Vagina (tissue), 2 donors: ENCODE measurements around the gene CHST14.

Experiments used
- POLR2AphosphoS5 ChIP-seq, 2 donors: sonication (generic); formaldehyde crosslinking; IDR thresholded peaks; one replicate each; pipeline ENCODE4 v1.9.0; 2017; ENCODE audit warnings: antibody characterized with exemption in 2 of 2, mild to moderate bottlenecking in 2 of 2, low read depth in 1 of 2; ENCODE audit not compliant: insufficient read depth in 1 of 2
- TF ChIP-seq, protein P1 (sequence below), 3 experiments: fragments of 450-650 bp in 2 of 3; fragments of 200-600 bp in 1 of 3; sonication (generic) in 1 of 3; IDR thresholded peaks; one replicate each; pipeline ENCODE4 v1.5.1; 2017 to 2019; ENCODE audit warnings: antibody characterized with exemption in 3 of 3, mild to moderate bottlenecking in 2 of 3, moderate library complexity in 2 of 3

DNA sequence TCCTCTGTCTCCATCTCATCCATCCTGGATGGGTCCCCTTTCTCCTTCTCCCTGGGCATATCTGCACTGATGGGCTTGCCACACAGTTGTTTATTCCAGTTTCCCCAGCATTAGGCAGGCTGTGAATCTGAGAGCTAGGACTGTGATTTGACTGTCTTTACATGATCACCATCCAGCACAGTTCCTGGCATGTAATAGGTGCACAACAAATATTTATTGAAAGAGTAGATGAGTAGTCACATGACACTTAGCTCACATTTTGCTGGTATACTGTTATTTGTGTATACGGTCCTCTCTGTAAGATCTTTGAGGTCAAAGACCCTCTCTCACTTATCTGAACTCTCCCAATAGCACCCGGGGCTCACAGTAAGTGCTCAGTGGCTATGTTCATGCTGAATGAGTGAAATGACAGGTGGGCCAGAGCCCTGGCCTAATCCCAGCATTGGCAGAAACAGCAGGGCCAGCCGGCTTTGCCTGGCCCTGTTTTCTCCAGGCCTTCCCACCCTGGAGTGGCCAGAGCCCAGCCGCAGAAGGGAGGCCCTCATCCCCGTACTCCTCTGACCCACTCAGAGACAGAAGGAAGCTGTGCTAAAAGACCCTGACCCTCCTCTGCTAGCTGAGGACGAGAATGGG, 46.2 kb upstream of the CHST14 start:
- TF ChIP-seq, protein P1, sequence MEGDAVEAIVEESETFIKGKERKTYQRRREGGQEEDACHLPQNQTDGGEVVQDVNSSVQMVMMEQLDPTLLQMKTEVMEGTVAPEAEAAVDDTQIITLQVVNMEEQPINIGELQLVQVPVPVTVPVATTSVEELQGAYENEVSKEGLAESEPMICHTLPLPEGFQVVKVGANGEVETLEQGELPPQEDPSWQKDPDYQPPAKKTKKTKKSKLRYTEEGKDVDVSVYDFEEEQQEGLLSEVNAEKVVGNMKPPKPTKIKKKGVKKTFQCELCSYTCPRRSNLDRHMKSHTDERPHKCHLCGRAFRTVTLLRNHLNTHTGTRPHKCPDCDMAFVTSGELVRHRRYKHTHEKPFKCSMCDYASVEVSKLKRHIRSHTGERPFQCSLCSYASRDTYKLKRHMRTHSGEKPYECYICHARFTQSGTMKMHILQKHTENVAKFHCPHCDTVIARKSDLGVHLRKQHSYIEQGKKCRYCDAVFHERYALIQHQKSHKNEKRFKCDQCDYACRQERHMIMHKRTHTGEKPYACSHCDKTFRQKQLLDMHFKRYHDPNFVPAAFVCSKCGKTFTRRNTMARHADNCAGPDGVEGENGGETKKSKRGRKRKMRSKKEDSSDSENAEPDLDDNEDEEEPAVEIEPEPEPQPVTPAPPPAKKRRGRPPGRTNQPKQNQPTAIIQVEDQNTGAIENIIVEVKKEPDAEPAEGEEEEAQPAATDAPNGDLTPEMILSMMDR (IDR thresholded peaks at IDR 0.05): no peak
- no peak for TF ChIP-seq POLR2AphosphoS5 (IDR thresholded peaks at IDR 0.05; ENCODE audit: insufficient read depth in 1 of 2, low read depth in 1 of 2)
